A549 (cell line): ENCODE results near the gene NFYC. TPM values are rescaled to one million over a fixed set of nuclear protein-coding genes. Genes with fewer than 3 reads are reported as not detected.

Experiments used
- ATAC-seq, 2 experiments: fragments of 200-7000 bp in 1 of 2; fragments of >200 bp in 1 of 2; cut with Nextera tagmentation in 1 of 2; cut with Tn5 transposase in 1 of 2; 3 replicates each; pipeline versions ENCODE4 v1.8.0 to v1.9.1; 2018 to 2020; ENCODE audit warnings: mild to moderate bottlenecking in 1 of 2, moderate library complexity in 1 of 2
- CTCF ChIA-PET: fragments of 300-600 bp; sonication (Branson Sonifier 250); formaldehyde crosslinking; extraction: SDS; loops from one replicate; lab custom pipeline; 2021; ENCODE audit warnings: antibody characterized with exemption, inconsistent platforms; lab: Yijun Ruan, JAX
- POLR2A ChIA-PET: fragments of 350-600 bp; formaldehyde crosslinking; extraction: SDS; loops from one replicate; lab custom pipeline; 2021; ENCODE audit warnings: antibody characterized with exemption, inconsistent platforms; lab: Yijun Ruan, JAX
- DNase-seq, 2 experiments: peaks; one replicate each; pipeline versions ENCODE4 v3.0.0 to v3.0.0-alpha.2; 2011 to 2016; ENCODE audit warnings: low read depth in 1 of 2, low spot score in 1 of 2
- FAIRE-seq: peaks from 2 replicates; lab custom pipeline; 2011; peaks lifted over from hg19 to GRCh38; lab: Jason Lieb, UNC
- H3K27ac ChIP-seq, 2 experiments: fragments of >200 bp; sonication (Bioruptor Twin); formaldehyde crosslinking; 3 replicates each; pipeline ENCODE4 v1.5.1; 2016 to 2017
- H3K4me1 ChIP-seq: fragments of >200 bp; sonication (Bioruptor Twin); formaldehyde crosslinking; 3 replicates; pipeline ENCODE4 v1.6.1; 2016
- H3K4me2 ChIP-seq: fragments of >200 bp; sonication (Bioruptor Twin); formaldehyde crosslinking; 3 replicates; pipeline ENCODE4 v1.6.1; 2016
- H3K4me3 ChIP-seq: fragments of >200 bp; sonication (Bioruptor Twin); formaldehyde crosslinking; 3 replicates; pipeline ENCODE4 v1.5.1; 2016
- H3K9me3 ChIP-seq: fragments of >200 bp; sonication (Bioruptor Twin); formaldehyde crosslinking; 3 replicates; pipeline ENCODE4 v1.6.1; 2016
- BCL3 ChIP-seq: fragments of >200 bp; sonication (Bioruptor Twin); formaldehyde crosslinking; IDR thresholded peaks from 3 replicates; pipeline ENCODE4 v1.6.1; 2016
- BHLHE40 ChIP-seq: IDR thresholded peaks from 2 replicates; pipeline ENCODE4 v1.6.1; 2012; ENCODE audit warnings: low read depth, low read length, inconsistent platforms
- CEBPB ChIP-seq, 2 experiments: fragments of >200 bp in 1 of 2; sonication (Bioruptor Twin) in 1 of 2; formaldehyde crosslinking in 1 of 2; IDR thresholded peaks; 2 replicates each; pipeline ENCODE4 v1.6.1; 2012 to 2016
- CHD2 ChIP-seq: fragments of 150-350 bp; IDR thresholded peaks from 2 replicates; pipeline ENCODE4 v1.6.1; 2014; ENCODE audit warnings: low read length; ENCODE audit not compliant: partially characterized antibody
- CHD4 ChIP-seq: fragments of 200-600 bp; sonication (generic); IDR thresholded peaks from 2 replicates; pipeline ENCODE4 v1.6.1; 2016; ENCODE audit warnings: antibody characterized with exemption, mild to moderate bottlenecking, borderline replicate concordance
- EP300 ChIP-seq, 2 experiments: fragments of >200 bp; sonication (Bioruptor Twin); formaldehyde crosslinking; IDR thresholded peaks; 2 replicates in 1 of 2; 3 replicates in 1 of 2; pipeline ENCODE4 v1.6.1; 2016 to 2017
- ESRRA ChIP-seq: fragments of 150-350 bp; IDR thresholded peaks from 2 replicates; pipeline ENCODE4 v1.6.1; 2014; ENCODE audit warnings: mild to moderate bottlenecking, low read length, borderline replicate concordance
- FOSL2 ChIP-seq, 2 experiments: fragments of 450-650 bp in 1 of 2; fragments of >200 bp in 1 of 2; sonication (Bioruptor Twin) in 1 of 2; formaldehyde crosslinking; IDR thresholded peaks; 2 replicates each; pipeline versions ENCODE4 v1.5.0 to v1.6.1; 2016 to 2020; ENCODE audit warnings: mild to moderate bottlenecking in 1 of 2, moderate library complexity in 1 of 2
- GATA3 ChIP-seq: IDR thresholded peaks from 2 replicates; pipeline ENCODE4 v1.6.1; 2012; ENCODE audit warnings: borderline replicate concordance
- HDAC2 ChIP-seq: fragments of 200-600 bp; sonication (generic); IDR thresholded peaks from 2 replicates; pipeline ENCODE4 v1.6.1; 2016
- HOXA7 ChIP-seq: fragments of 250-450 bp; sonication (Bioruptor Pico); IDR thresholded peaks from 2 replicates; pipeline ENCODE4 v1.5.0; 2020; ENCODE audit warnings: mild to moderate bottlenecking, moderate library complexity
- HOXB13 ChIP-seq: fragments of 250-450 bp; sonication (Bioruptor Pico); IDR thresholded peaks from 2 replicates; pipeline ENCODE4 v1.5.0; 2020; ENCODE audit warnings: low read depth, mild to moderate bottlenecking, moderate library complexity
- HOXB5 ChIP-seq: fragments of 250-450 bp; sonication (Bioruptor Pico); IDR thresholded peaks from 2 replicates; pipeline ENCODE4 v1.5.0; 2020; ENCODE audit warnings: mild to moderate bottlenecking, moderate library complexity
- JUNB ChIP-seq: fragments of >200 bp; sonication (Bioruptor Twin); formaldehyde crosslinking; IDR thresholded peaks from 2 replicates; pipeline ENCODE4 v1.6.1; 2016
- KDM1A ChIP-seq: fragments of 200-600 bp; sonication (generic); IDR thresholded peaks from 2 replicates; pipeline ENCODE4 v1.6.1; 2016; ENCODE audit warnings: low read depth, mild to moderate bottlenecking
- KDM5A ChIP-seq: fragments of 200-600 bp; sonication (generic); IDR thresholded peaks from 2 replicates; pipeline ENCODE4 v1.6.1; 2016; ENCODE audit warnings: antibody characterized with exemption, mild to moderate bottlenecking
- NFE2L2 ChIP-seq: fragments of 150-350 bp; conservative IDR thresholded peaks from 2 replicates; pipeline ENCODE4 v1.6.1; 2014; ENCODE audit warnings: low read length
- NPAS2 ChIP-seq: fragments of 250-450 bp; sonication (Bioruptor Pico); IDR thresholded peaks from 2 replicates; pipeline ENCODE4 v1.8.0; 2022; ENCODE audit warnings: mild to moderate bottlenecking, moderate library complexity, borderline replicate concordance
- PHF8 ChIP-seq: fragments of 200-600 bp; sonication (generic); IDR thresholded peaks from 2 replicates; pipeline ENCODE4 v1.6.1; 2016; ENCODE audit warnings: low read depth, mild to moderate bottlenecking, antibody characterized with exemption, moderate library complexity, borderline replicate concordance
- RCOR1 ChIP-seq: fragments of 150-350 bp; IDR thresholded peaks from 2 replicates; pipeline ENCODE4 v1.6.1; 2014; ENCODE audit warnings: antibody characterized with exemption, low read length, low read depth
- REST ChIP-seq: fragments of 200-600 bp; sonication (generic); IDR thresholded peaks from 2 replicates; pipeline ENCODE4 v1.6.1; 2016; ENCODE audit warnings: antibody characterized with exemption, mild to moderate bottlenecking, moderate library complexity
- RFX5 ChIP-seq: fragments of 450-650 bp; IDR thresholded peaks from 2 replicates; pipeline ENCODE4 v1.7.1; 2014; ENCODE audit warnings: antibody characterized with exemption, mild to moderate bottlenecking, moderate library complexity
- RNF2 ChIP-seq: fragments of 200-600 bp; sonication (generic); IDR thresholded peaks from 2 replicates; pipeline ENCODE4 v1.6.1; 2016; ENCODE audit warnings: low read depth, mild to moderate bottlenecking, antibody characterized with exemption, moderate library complexity, borderline replicate concordance
- USF2 ChIP-seq: fragments of 450-650 bp; IDR thresholded peaks from 2 replicates; pipeline ENCODE4 v1.6.1; 2014; ENCODE audit warnings: antibody characterized with exemption
- ZC3H11A ChIP-seq: fragments of 450-650 bp; IDR thresholded peaks from 2 replicates; pipeline ENCODE4 v1.6.1; 2014; ENCODE audit warnings: antibody characterized with exemption, mild to moderate bottlenecking
- ZSCAN20 ChIP-seq: fragments of 250-450 bp; sonication (Bioruptor Pico); IDR thresholded peaks from 2 replicates; pipeline ENCODE4 v1.8.0; 2022; ENCODE audit warnings: mild to moderate bottlenecking, moderate library complexity
- WGBS: methylation state at CpG from one replicate; pipeline ENCODE4 v1.1.6; 2017; ENCODE audit errors: missing lambda C conversion rate; 5-methylcytosine and 5-hydroxymethylcytosine counted together
- polyA plus RNA-seq, 4 experiments: library from polyadenylated mRNA; depleted of rRNA in 3 of 4; stranded (reverse); fragments of >200 nt; fragmentation: RNase III in 1 of 4; extraction: RNeasy Plus Mini Kit Qiagen cat#74134 plus additional on column Dnase treatment in 1 of 4; gene quantifications; 2 replicates in 3 of 4; 3 replicates in 1 of 4; pipeline ENCODE4 v1.2.3, GENCODE V29; 2011 to 2017
- TF ChIP-seq, protein P1 (sequence below): IDR thresholded peaks from 2 replicates; pipeline ENCODE4 v1.6.1; 2012
- TF ChIP-seq, protein P2 (sequence below): IDR thresholded peaks from 2 replicates; pipeline ENCODE4 v1.6.1; 2012
- TF ChIP-seq, protein P3 (sequence below): fragments of 150-350 bp; IDR thresholded peaks from 2 replicates; pipeline ENCODE4 v1.6.1; 2014; ENCODE audit warnings: low read depth, mild to moderate bottlenecking, low read length

The NFYC gene
- polyA plus RNA-seq, 2 of the 4 experiments (the other 2 are of a cell fraction), result 35.1 to 43.4 TPM

DNA sequence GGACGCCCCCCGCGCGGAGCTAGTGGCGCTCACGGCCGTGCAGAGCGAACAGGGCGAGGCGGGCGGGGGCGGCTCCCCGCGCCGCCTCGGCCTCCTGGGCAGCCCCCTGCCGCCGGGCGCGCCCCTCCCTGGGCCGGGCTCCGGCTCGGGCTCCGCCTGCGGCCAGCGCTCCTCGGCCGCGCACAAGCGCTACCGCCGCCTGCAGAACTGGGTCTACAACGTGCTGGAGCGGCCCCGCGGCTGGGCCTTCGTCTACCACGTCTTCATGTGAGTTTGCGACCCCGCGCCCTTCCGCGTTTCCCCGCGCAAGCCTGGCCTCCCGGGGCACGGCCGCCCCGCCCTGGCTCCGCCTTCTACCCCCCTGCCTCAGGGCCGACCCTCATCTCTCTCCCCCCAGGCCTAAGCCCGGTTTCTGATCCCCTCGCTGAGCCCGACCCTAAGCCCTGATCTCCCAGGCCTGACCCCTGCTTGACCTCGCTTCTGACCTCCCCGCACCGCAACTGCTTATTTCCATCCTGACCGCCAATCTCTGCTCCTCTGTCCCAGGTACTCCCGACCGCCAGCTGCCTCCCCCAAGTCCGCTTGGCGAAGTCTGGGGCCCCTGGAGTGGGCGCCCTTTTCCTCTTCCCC, 92.8 kb downstream of the NFYC start:
- no peak for DNase-seq
- TF ChIP-seq ZSCAN20, result no peak
- no peak for TF ChIP-seq RCOR1
- TF ChIP-seq NFE2L2, result no peak
- no peak for TF ChIP-seq HOXA7
- TF ChIP-seq, protein P1, sequence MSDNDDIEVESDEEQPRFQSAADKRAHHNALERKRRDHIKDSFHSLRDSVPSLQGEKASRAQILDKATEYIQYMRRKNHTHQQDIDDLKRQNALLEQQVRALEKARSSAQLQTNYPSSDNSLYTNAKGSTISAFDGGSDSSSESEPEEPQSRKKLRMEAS, result no peak
- TF ChIP-seq CHD2, result no peak
- TF ChIP-seq FOSL2 (IDR thresholded peaks at IDR 0.05), result no peak
- no peak for TF ChIP-seq FOSL2 (CRISPR knock-in tag; IDR thresholded peaks at IDR 0.05)
- TF ChIP-seq CHD4, result no peak
- no peak for TF ChIP-seq REST
- no peak for TF ChIP-seq NPAS2 (CRISPR knock-in tag)
- no peak for TF ChIP-seq ZC3H11A
- TF ChIP-seq BCL3, result no peak
- POLR2A ChIA-PET, result no interaction called here
- no peak for FAIRE-seq
- Histone ChIP-seq H3K27ac (peak overlapping the region; percentile 59 to 88; a peak in 4 of 6 replicates), H3K4me3 (peak overlapping the region; percentile 53), H3K9me3 (no peaks in the 10 kb centered on the region), H3K4me1 (no peaks in the 10 kb centered on the region), H3K4me2 (peak overlapping the region; percentile 93)
- WGBS, result 68% methylated on average over 31 of the region's 63 CpGs
- CTCF ChIA-PET, result interaction anchor here (1.4 kb wide), 1 partner anchor 10 kb away, joined by 3 read pairs; no protein-coding TSS in a partner anchor
- ATAC-seq, result 0 out of 6 replicates have a peak, but pooled peaks of 1 of the 2 experiments have one; percentile 9

GRCh38 chr1:40784771-40785151, 93.3 kb downstream of the NFYC start:
- TF ChIP-seq HOXB5 (no peak), BHLHE40 (no peak), RFX5 (no peak), HDAC2 (no peak), CHD2 (no peak), USF2 (no peak), HOXB13 (CRISPR knock-in tag) (no peak), GATA3 (no peak), KDM1A (no peak), KDM5A (no peak), RNF2 (no peak), JUNB (no peak), PHF8 (no peak), ESRRA (no peak), EP300 (IDR thresholded peaks at IDR 0.05) (no peak), CEBPB (IDR thresholded peaks at IDR 0.05) (no peak)
- TF ChIP-seq, protein P2, sequence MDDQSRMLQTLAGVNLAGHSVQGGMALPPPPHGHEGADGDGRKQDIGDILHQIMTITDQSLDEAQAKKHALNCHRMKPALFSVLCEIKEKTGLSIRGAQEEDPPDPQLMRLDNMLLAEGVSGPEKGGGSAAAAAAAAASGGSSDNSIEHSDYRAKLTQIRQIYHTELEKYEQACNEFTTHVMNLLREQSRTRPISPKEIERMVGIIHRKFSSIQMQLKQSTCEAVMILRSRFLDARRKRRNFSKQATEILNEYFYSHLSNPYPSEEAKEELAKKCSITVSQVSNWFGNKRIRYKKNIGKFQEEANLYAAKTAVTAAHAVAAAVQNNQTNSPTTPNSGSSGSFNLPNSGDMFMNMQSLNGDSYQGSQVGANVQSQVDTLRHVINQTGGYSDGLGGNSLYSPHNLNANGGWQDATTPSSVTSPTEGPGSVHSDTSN, result no peak
- TF ChIP-seq, protein P3, sequence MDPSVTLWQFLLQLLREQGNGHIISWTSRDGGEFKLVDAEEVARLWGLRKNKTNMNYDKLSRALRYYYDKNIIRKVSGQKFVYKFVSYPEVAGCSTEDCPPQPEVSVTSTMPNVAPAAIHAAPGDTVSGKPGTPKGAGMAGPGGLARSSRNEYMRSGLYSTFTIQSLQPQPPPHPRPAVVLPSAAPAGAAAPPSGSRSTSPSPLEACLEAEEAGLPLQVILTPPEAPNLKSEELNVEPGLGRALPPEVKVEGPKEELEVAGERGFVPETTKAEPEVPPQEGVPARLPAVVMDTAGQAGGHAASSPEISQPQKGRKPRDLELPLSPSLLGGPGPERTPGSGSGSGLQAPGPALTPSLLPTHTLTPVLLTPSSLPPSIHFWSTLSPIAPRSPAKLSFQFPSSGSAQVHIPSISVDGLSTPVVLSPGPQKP, result no peak
- TF ChIP-seq, protein P1, result no peak
- H3K4me3 ChIP-seq, result no peak overlapping the region
- H3K9me3 ChIP-seq, result no peaks in the 10 kb centered on the region
- DNase-seq, result no peak
- no peak overlapping the region for H3K4me2 ChIP-seq
- 92% methylated on average over 10 of the region's 10 CpGs for WGBS
- ATAC-seq, result no peak
- H3K4me1 ChIP-seq, result no peaks in the 10 kb centered on the region
- no peak for FAIRE-seq
- POLR2A ChIA-PET, result no interaction called here
- CTCF ChIA-PET, result interaction anchor here (1.4 kb wide), 1 partner anchor 10 kb away, joined by 3 read pairs; no protein-coding TSS in a partner anchor
- no peak overlapping the region for H3K27ac ChIP-seq
